ENCODE measurements around the gene TNS3.

DNA sequence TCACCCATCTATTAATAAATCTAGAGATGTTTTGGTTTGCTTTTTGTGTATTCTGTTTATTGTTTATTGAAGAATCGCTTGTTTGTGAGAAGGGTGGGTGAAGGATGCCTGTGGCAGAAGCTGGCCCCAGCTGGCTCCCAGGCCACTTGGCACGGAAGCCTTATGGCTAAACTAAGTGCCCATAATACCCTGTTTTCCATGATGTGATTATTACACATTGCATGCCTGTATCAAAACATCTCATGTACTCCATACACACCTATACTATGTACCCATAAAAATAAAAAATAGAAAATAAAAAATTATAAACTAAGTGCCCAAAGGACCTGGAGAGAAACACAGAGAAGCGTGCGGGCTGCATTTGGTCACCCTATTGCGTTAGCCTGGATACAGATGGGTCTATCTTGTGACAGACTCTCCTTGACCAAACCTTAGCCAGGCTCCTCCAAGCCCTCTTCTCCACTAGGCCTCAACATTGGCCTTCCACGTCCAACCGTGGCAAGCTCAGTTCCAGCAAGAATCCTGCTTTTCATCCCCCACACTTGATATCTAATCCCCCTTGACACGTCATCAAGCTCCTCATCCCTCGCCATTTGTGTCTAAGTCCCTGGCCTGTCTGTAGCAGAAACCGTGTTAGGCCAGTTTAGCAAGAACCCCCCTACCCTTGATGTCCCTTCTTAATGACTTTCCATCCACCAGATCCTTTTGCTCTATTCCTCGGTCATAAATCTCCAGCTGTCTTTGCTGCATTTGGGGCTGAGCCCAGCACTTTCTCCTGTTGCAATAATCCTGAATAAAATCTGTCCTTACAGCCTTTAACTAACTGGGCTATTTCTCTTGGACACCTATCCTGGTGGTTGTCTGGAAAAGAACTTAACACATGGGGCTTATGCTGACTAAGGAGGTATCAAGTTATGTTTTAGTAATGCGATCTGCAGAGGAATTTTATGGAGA, 245.2 kb downstream of the TNS3 start:
- TF ChIP-seq, protein P1, sequence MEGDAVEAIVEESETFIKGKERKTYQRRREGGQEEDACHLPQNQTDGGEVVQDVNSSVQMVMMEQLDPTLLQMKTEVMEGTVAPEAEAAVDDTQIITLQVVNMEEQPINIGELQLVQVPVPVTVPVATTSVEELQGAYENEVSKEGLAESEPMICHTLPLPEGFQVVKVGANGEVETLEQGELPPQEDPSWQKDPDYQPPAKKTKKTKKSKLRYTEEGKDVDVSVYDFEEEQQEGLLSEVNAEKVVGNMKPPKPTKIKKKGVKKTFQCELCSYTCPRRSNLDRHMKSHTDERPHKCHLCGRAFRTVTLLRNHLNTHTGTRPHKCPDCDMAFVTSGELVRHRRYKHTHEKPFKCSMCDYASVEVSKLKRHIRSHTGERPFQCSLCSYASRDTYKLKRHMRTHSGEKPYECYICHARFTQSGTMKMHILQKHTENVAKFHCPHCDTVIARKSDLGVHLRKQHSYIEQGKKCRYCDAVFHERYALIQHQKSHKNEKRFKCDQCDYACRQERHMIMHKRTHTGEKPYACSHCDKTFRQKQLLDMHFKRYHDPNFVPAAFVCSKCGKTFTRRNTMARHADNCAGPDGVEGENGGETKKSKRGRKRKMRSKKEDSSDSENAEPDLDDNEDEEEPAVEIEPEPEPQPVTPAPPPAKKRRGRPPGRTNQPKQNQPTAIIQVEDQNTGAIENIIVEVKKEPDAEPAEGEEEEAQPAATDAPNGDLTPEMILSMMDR (conservative IDR thresholded peaks at IDR 0.05 in 1 of 2, IDR thresholded peaks at IDR 0.05 in 1 of 2; ENCODE audit: extremely low read depth in 1 of 2, insufficient read depth in 1 of 2, low read depth in 1 of 2, low read length in 2 of 2): no peak
- no peak for TF ChIP-seq EZH2 (IDR thresholded peaks at IDR 0.05; ENCODE audit: borderline replicate concordance, low read length)
